DMS53 (cell line): ENCODE results near the gene CNPPD1.

Experiments used
- DNase-seq: peaks from one replicate; lab custom pipeline; 2025; lab: John Stamatoyannopoulos, UW

CNPPD1 gene

GRCh38 chr2:219122202-219122980, 54.3 kb downstream of the CNPPD1 start:
- DNase-seq = no peak
